ENCODE measurements around the gene CD248. TPM values are rescaled to one million over a fixed set of nuclear protein-coding genes. Genes with fewer than 3 reads are reported as not detected.
A peak's percentile ranks its signal among the peaks of the same experiment; 100 is the strongest.

The CD248 gene
- polyA plus RNA-seq, 1 experiment: 180 TPM

GRCh38 chr11:66329165-66329673, 12.4 kb upstream of the CD248 start:
- DNase-seq (ENCODE audit: low read depth): no peak
- H3K27me3 ChIP-seq (ENCODE audit: control insufficient read depth, insufficient read depth, low read length): no peaks in the 10 kb centered on the region
- H3K4me3 ChIP-seq (ENCODE audit: low read depth, low read length): no peak overlapping the region
- CTCF ChIA-PET: interaction anchor here (1.4 to 8.7 kb wide), 3 partner anchors 11 to 57 kb away, joined by 7 to 201 read pairs (median 28); partner anchors contain the start of gene CD248
- H3K36me3 ChIP-seq (ENCODE audit: control insufficient read depth, insufficient read depth, low read length): peaks cover 22% of the 10 kb centered on the region
- POLR2A ChIA-PET: interaction anchor here (0.5 kb wide), 2 partner anchors 14 to 17 kb away, joined by 3 to 4 read pairs; no protein-coding TSS in a partner anchor
- no peak for TF ChIP-seq CTCF (IDR thresholded peaks at IDR 0.05; ENCODE audit: insufficient read depth, low read depth, low read length)

GRCh38 chr11:66328302-66329144, 11.7 kb upstream of the CD248 start:
- peak; percentile 94 for TF ChIP-seq CTCF (IDR thresholded peaks at IDR 0.05; ENCODE audit: insufficient read depth, low read depth, low read length)
- Histone ChIP-seq H3K36me3 (ENCODE audit: control insufficient read depth, insufficient read depth, low read length) (peaks cover 18% of the 10 kb centered on the region), H3K4me3 (ENCODE audit: low read depth, low read length) (no peak overlapping the region), H3K27me3 (ENCODE audit: control insufficient read depth, insufficient read depth, low read length) (no peaks in the 10 kb centered on the region)
- CTCF ChIA-PET: interaction anchor here (4.0 to 8.7 kb wide), 2 partner anchors 10 to 16 kb away, joined by 28 to 201 read pairs; partner anchors contain the start of gene CD248
- no peak for DNase-seq (ENCODE audit: low read depth)
- POLR2A ChIA-PET: interaction anchor here (0.5 kb wide), 2 partner anchors 13 to 17 kb away, joined by 3 to 4 read pairs; no protein-coding TSS in a partner anchor

GRCh38 chr11:66328031-66328301, 11.1 kb upstream of the CD248 start:
- POLR2A ChIA-PET: no interaction called here
- no peak for TF ChIP-seq CTCF (IDR thresholded peaks at IDR 0.05; ENCODE audit: insufficient read depth, low read depth, low read length)
- Histone ChIP-seq H3K27me3 (ENCODE audit: control insufficient read depth, insufficient read depth, low read length) (no peaks in the 10 kb centered on the region), H3K36me3 (ENCODE audit: control insufficient read depth, insufficient read depth, low read length) (peaks cover 12% of the 10 kb centered on the region), H3K4me3 (ENCODE audit: low read depth, low read length) (no peak overlapping the region)
- no peak for DNase-seq (ENCODE audit: low read depth)
- CTCF ChIA-PET: no interaction called here

- TF ChIP-seq CTCF (IDR thresholded peaks at IDR 0.05; ENCODE audit: insufficient read depth, low read depth, low read length): peak; percentile 25; the same call in 1 of the 2 replicates
- ChIA-PET CTCF (interaction anchor here (0.6 to 4.0 kb wide), 10 partner anchors 8 to 58 kb away, joined by 3 to 77 read pairs (median 4); partner anchors contain the start of genes B4GAT1, BRMS1, CD248 and RIN1), POLR2A (interaction anchor here (0.8 to 1.8 kb wide), 2 partner anchors 10 to 15 kb away, joined by 6 to 17 read pairs; partner anchors contain the start of gene CD248)
- DNase-seq (ENCODE audit: low read depth): no peak
- Histone ChIP-seq H3K27me3 (ENCODE audit: control insufficient read depth, insufficient read depth, low read length) (no peaks in the 10 kb centered on the region), H3K36me3 (ENCODE audit: control insufficient read depth, insufficient read depth, low read length) (peaks cover 8% of the 10 kb centered on the region), H3K4me3 (ENCODE audit: low read depth, low read length) (no peak overlapping the region)
Measured at GRCh38 chr11:66327171-66328030, 10.6 kb upstream of the CD248 start.
